KMS-11 (cell line): ENCODE results near the gene BRAF.

Experiments used
- H2AFZ ChIP-seq: fragments of 200-600 bp; sonication (generic); 2 replicates; pipeline ENCODE4 v1.6.1; 2016; ENCODE audit warnings: antibody characterized with exemption, mixed run types, low read depth
- H3K27ac ChIP-seq: fragments of 200-600 bp; sonication (generic); 2 replicates; pipeline ENCODE4 v1.6.1; 2016; ENCODE audit warnings: mild to moderate bottlenecking, mixed run types
- H3K27me3 ChIP-seq: fragments of 200-600 bp; sonication (generic); 2 replicates; pipeline ENCODE4 v1.6.1; 2017; ENCODE audit warnings: mild to moderate bottlenecking, low read depth, mixed run types, moderate library complexity; ENCODE audit not compliant: insufficient read depth
- H3K36me3 ChIP-seq: fragments of 200-600 bp; sonication (generic); 2 replicates; pipeline ENCODE4 v1.6.1; 2017; ENCODE audit warnings: mild to moderate bottlenecking, mixed run types; ENCODE audit not compliant: insufficient read depth
- H3K4me1 ChIP-seq: fragments of 200-600 bp; sonication (generic); 2 replicates; pipeline ENCODE4 v1.6.1; 2016; ENCODE audit warnings: mild to moderate bottlenecking, low read depth, mixed run types; ENCODE audit not compliant: poor library complexity, severe bottlenecking
- H3K4me2 ChIP-seq: fragments of 200-600 bp; sonication (generic); 2 replicates; pipeline ENCODE4 v1.7.0; 2016; ENCODE audit warnings: mild to moderate bottlenecking, mixed run types
- H3K4me3 ChIP-seq: fragments of 200-600 bp; sonication (generic); IDR thresholded peaks from 2 replicates; pipeline ENCODE4 v1.6.1; 2017; ENCODE audit warnings: low read depth, low read length, mixed read lengths; ENCODE audit not compliant: insufficient read depth
- H3K79me2 ChIP-seq: fragments of 200-600 bp; sonication (generic); 2 replicates; pipeline ENCODE4 v1.6.1; 2016; ENCODE audit warnings: low read depth, mixed run types; ENCODE audit not compliant: insufficient read depth
- H3K9ac ChIP-seq: fragments of 200-600 bp; sonication (generic); 2 replicates; pipeline ENCODE4 v1.6.1; 2016; ENCODE audit warnings: mild to moderate bottlenecking, mixed run types
- H4K20me1 ChIP-seq: fragments of 200-600 bp; sonication (generic); 2 replicates; pipeline ENCODE4 v1.6.1; 2016; ENCODE audit warnings: mild to moderate bottlenecking, mixed run types; ENCODE audit not compliant: insufficient read depth
- CTCF ChIP-seq: fragments of 200-600 bp; sonication (generic); conservative IDR thresholded peaks from 2 replicates; pipeline ENCODE4 v1.6.1; 2017; ENCODE audit warnings: low read depth, mild to moderate bottlenecking, antibody characterized with exemption, low read length, moderate library complexity, mixed read lengths

BRAF gene

GRCh38 chr7:140898786-140899536 lies 25.8 kb downstream of the BRAF start:
- no peak for TF ChIP-seq CTCF
- Histone ChIP-seq H3K9ac (no peak overlapping the region), H3K79me2 (peaks cover 64% of the 10 kb centered on the region), H3K4me3 (no peak overlapping the region), H3K4me1 (peaks cover 58% of the 10 kb centered on the region), H3K36me3 (no peaks in the 10 kb centered on the region), H3K27ac (no peak overlapping the region), H3K27me3 (no peaks in the 10 kb centered on the region), H4K20me1 (0 out of 2 replicates have a peak, but pooled peaks cover 4% of the 10 kb centered on the region), H2AFZ (no peak overlapping the region), H3K4me2 (peak overlapping the region; percentile 5; the same call in 1 of the 2 replicates)

- H3K79me2 ChIP-seq: peaks cover 70% of the 10 kb centered on the region
- no peak overlapping the region for H3K9ac ChIP-seq
- H2AFZ ChIP-seq: no peak overlapping the region
- no peak overlapping the region for H3K27ac ChIP-seq
- H4K20me1 ChIP-seq: 0 out of 2 replicates have a peak, but pooled peaks cover 4% of the 10 kb centered on the region
- TF ChIP-seq CTCF: no peak
- H3K27me3 ChIP-seq: no peaks in the 10 kb centered on the region
- peaks cover 50% of the 10 kb centered on the region for H3K4me1 ChIP-seq
- no peak overlapping the region for H3K4me3 ChIP-seq
- no peak overlapping the region for H3K4me2 ChIP-seq
- H3K36me3 ChIP-seq: no peaks in the 10 kb centered on the region
These were observed 27.7 kb downstream of the BRAF start for GRCh38 chr7:140896996-140897395.

GRCh38 chr7:140889645-140890044 lies 35.1 kb downstream of the BRAF start:
- Histone ChIP-seq H3K4me2 (no peak overlapping the region), H3K9ac (no peak overlapping the region), H3K36me3 (no peaks in the 10 kb centered on the region), H2AFZ (no peak overlapping the region), H3K27me3 (no peaks in the 10 kb centered on the region), H3K27ac (no peak overlapping the region), H4K20me1 (peaks cover 5% of the 10 kb centered on the region), H3K4me3 (no peak overlapping the region), H3K79me2 (peaks cover 81% of the 10 kb centered on the region), H3K4me1 (peaks cover 32% of the 10 kb centered on the region)
- no peak for TF ChIP-seq CTCF

GRCh38 chr7:140889150-140889549 lies 35.6 kb downstream of the BRAF start:
- no peak overlapping the region for H3K4me2 ChIP-seq
- peaks cover 5% of the 10 kb centered on the region for H4K20me1 ChIP-seq
- no peaks in the 10 kb centered on the region for H3K36me3 ChIP-seq

More at GRCh38 chr7:140889150-140889549, 35.6 kb downstream of the BRAF start:
- no peak overlapping the region for H3K9ac ChIP-seq
- no peak for TF ChIP-seq CTCF
- H2AFZ ChIP-seq: no peak overlapping the region
- H3K4me3 ChIP-seq: no peak overlapping the region
- peaks cover 82% of the 10 kb centered on the region for H3K79me2 ChIP-seq
- H3K27ac ChIP-seq: no peak overlapping the region
- H3K27me3 ChIP-seq: no peaks in the 10 kb centered on the region
- H3K4me1 ChIP-seq: peaks cover 32% of the 10 kb centered on the region
